ENCODE results near the gene RASGRF2.

GRCh38 chr5:81006231-81006630, 46.1 kb downstream of the RASGRF2 start:
- TF ChIP-seq ZFX (IDR thresholded peaks at IDR 0.05; ENCODE audit: borderline replicate concordance), result no peak
- TF ChIP-seq, protein P1, sequence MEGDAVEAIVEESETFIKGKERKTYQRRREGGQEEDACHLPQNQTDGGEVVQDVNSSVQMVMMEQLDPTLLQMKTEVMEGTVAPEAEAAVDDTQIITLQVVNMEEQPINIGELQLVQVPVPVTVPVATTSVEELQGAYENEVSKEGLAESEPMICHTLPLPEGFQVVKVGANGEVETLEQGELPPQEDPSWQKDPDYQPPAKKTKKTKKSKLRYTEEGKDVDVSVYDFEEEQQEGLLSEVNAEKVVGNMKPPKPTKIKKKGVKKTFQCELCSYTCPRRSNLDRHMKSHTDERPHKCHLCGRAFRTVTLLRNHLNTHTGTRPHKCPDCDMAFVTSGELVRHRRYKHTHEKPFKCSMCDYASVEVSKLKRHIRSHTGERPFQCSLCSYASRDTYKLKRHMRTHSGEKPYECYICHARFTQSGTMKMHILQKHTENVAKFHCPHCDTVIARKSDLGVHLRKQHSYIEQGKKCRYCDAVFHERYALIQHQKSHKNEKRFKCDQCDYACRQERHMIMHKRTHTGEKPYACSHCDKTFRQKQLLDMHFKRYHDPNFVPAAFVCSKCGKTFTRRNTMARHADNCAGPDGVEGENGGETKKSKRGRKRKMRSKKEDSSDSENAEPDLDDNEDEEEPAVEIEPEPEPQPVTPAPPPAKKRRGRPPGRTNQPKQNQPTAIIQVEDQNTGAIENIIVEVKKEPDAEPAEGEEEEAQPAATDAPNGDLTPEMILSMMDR (IDR thresholded peaks at IDR 0.05), result no peak
